Astrocyte (in vitro differentiated cells and primary cell): ENCODE results near the gene CAPZA2. TPM values are rescaled to one million over a fixed set of nuclear protein-coding genes. Genes with fewer than 3 reads are reported as not detected.

Experiments used
- DNase-seq: peaks from one replicate; pipeline ENCODE4 v3.0.0-alpha.2; 2010; ENCODE audit warnings: low read depth
- FAIRE-seq: peaks from 2 replicates; lab custom pipeline; 2011; peaks lifted over from hg19 to GRCh38; lab: Jason Lieb, UNC
- H2AFZ ChIP-seq: 2 replicates; pipeline ENCODE4 v1.6.0; 2012; ENCODE audit warnings: low read depth, low read length, inconsistent platforms
- H3K27ac ChIP-seq: 2 replicates; pipeline ENCODE4 v1.5.1; 2011; ENCODE audit warnings: low read depth, low read length, inconsistent platforms
- H3K27me3 ChIP-seq: 2 replicates; pipeline ENCODE4 v1.6.0; 2011; ENCODE audit warnings: low read length, inconsistent platforms; ENCODE audit not compliant: insufficient read depth
- H3K36me3 ChIP-seq: 2 replicates; pipeline ENCODE4 v1.5.1; 2011; ENCODE audit warnings: low read length, inconsistent platforms; ENCODE audit not compliant: insufficient read depth
- H3K4me1 ChIP-seq: 2 replicates; pipeline ENCODE4 v1.5.1; 2011; ENCODE audit warnings: low read length, inconsistent platforms; ENCODE audit not compliant: insufficient read depth
- H3K4me2 ChIP-seq: 2 replicates; pipeline ENCODE4 v1.6.0; 2012; ENCODE audit warnings: low read length, inconsistent platforms
- H3K4me3 ChIP-seq: 2 replicates; pipeline ENCODE4 v1.5.1; 2011; ENCODE audit warnings: low read depth, mild to moderate bottlenecking, low read length, inconsistent platforms; ENCODE audit not compliant: insufficient read depth
- H3K79me2 ChIP-seq: 2 replicates; pipeline ENCODE4 v1.6.0; 2012; ENCODE audit warnings: mild to moderate bottlenecking, low read length, inconsistent platforms; ENCODE audit not compliant: insufficient read depth
- H3K9ac ChIP-seq: 2 replicates; pipeline ENCODE4 v1.6.0; 2012; ENCODE audit warnings: mild to moderate bottlenecking, low read length, inconsistent platforms
- H3K9me3 ChIP-seq: 2 replicates; pipeline ENCODE4 v1.5.1; 2012; ENCODE audit warnings: low read depth, mild to moderate bottlenecking, low read length, inconsistent platforms; ENCODE audit not compliant: insufficient read depth
- H4K20me1 ChIP-seq: 2 replicates; pipeline ENCODE4 v1.6.0; 2012; ENCODE audit warnings: low read length, inconsistent platforms; ENCODE audit not compliant: insufficient read depth
- H3K27ac Mint-ChIP-seq: one replicate; pipeline ENCODE4 v1.8.0; 2021; ENCODE audit warnings: mild to moderate bottlenecking, mixed read lengths; ENCODE audit not compliant: unreplicated experiment
- H3K27me3 Mint-ChIP-seq: one replicate; pipeline ENCODE4 v1.8.0; 2021; ENCODE audit warnings: low read depth, mixed read lengths; ENCODE audit not compliant: unreplicated experiment
- H3K36me3 Mint-ChIP-seq: one replicate; pipeline ENCODE4 v1.8.0; 2021; ENCODE audit warnings: low read depth, mixed read lengths; ENCODE audit not compliant: unreplicated experiment
- H3K4me1 Mint-ChIP-seq: one replicate; pipeline ENCODE4 v1.8.0; 2021; ENCODE audit warnings: low read depth, mixed read lengths; ENCODE audit not compliant: unreplicated experiment
- H3K4me3 Mint-ChIP-seq: one replicate; pipeline ENCODE4 v1.8.0; 2021; ENCODE audit warnings: mild to moderate bottlenecking, moderate library complexity, mixed read lengths; ENCODE audit not compliant: unreplicated experiment
- H3K9me3 Mint-ChIP-seq: one replicate; pipeline ENCODE4 v1.8.0; 2021; ENCODE audit warnings: mild to moderate bottlenecking, mixed read lengths; ENCODE audit not compliant: unreplicated experiment
- CTCF ChIP-seq: IDR thresholded peaks from 2 replicates; pipeline ENCODE4 v1.5.1; 2011; ENCODE audit warnings: low read depth, mild to moderate bottlenecking, inconsistent platforms, low read length, moderate library complexity; ENCODE audit not compliant: insufficient read depth
- EZH2 ChIP-seq: IDR thresholded peaks from 2 replicates; pipeline ENCODE4 v1.6.1; 2012; ENCODE audit warnings: mild to moderate bottlenecking, low read length, inconsistent platforms; ENCODE audit not compliant: insufficient read depth
- total RNA-seq: library from RNA; stranded (reverse); gene quantifications from 2 replicates; pipeline ENCODE4 v1.2.1, GENCODE V29; 2021

CAPZA2 gene
- total RNA-seq, 1 donor from 2014 or later: 261 TPM

- Histone ChIP-seq H3K9ac (no peak overlapping the region), H4K20me1 (no peaks in the 10 kb centered on the region), H2AFZ (no peak overlapping the region), H3K27me3 (no peaks in the 10 kb centered on the region), H3K79me2 (no peaks in the 10 kb centered on the region), H3K9me3 (no peaks in the 10 kb centered on the region), H3K4me2 (no peak overlapping the region), H3K4me1 (no peaks in the 10 kb centered on the region), H3K4me3 (no peak overlapping the region), H3K27ac (no peak overlapping the region), H3K36me3 (no peaks in the 10 kb centered on the region)
- TF ChIP-seq EZH2 (no peak), CTCF (no peak)
- Mint-ChIP-seq H3K27me3 (peaks cover 3% of the 10 kb centered on the region), H3K9me3 (peaks cover under 1% of the 10 kb centered on the region), H3K4me3 (no peak overlapping the region), H3K36me3 (no peaks in the 10 kb centered on the region), H3K4me1 (no peaks in the 10 kb centered on the region), H3K27ac (no peak overlapping the region)
- DNase-seq (no peak), FAIRE-seq (no peak)
Measured at GRCh38 chr7:116829493-116829892, 32.9 kb upstream of the CAPZA2 start.

GRCh38 chr7:116832692-116833091 lies 29.7 kb upstream of the CAPZA2 start:
- Histone ChIP-seq H3K4me2 (no peak overlapping the region), H3K27me3 (no peaks in the 10 kb centered on the region), H3K36me3 (no peaks in the 10 kb centered on the region), H3K79me2 (no peaks in the 10 kb centered on the region), H3K27ac (no peak overlapping the region), H3K4me1 (no peaks in the 10 kb centered on the region), H3K9ac (no peak overlapping the region), H2AFZ (no peak overlapping the region), H3K9me3 (no peaks in the 10 kb centered on the region), H4K20me1 (no peaks in the 10 kb centered on the region), H3K4me3 (no peak overlapping the region)
- H3K4me1 Mint-ChIP-seq: no peaks in the 10 kb centered on the region
- no peak overlapping the region for H3K27ac Mint-ChIP-seq
- no peak for FAIRE-seq
- no peak overlapping the region for H3K4me3 Mint-ChIP-seq
- no peaks in the 10 kb centered on the region for H3K9me3 Mint-ChIP-seq
- H3K36me3 Mint-ChIP-seq: no peaks in the 10 kb centered on the region
- TF ChIP-seq CTCF: no peak
- H3K27me3 Mint-ChIP-seq: peaks cover 3% of the 10 kb centered on the region
- no peak for DNase-seq

- Histone ChIP-seq H2AFZ (no peak overlapping the region), H3K4me1 (no peaks in the 10 kb centered on the region), H3K79me2 (no peaks in the 10 kb centered on the region), H3K4me2 (no peak overlapping the region), H3K9ac (no peak overlapping the region), H3K27ac (no peak overlapping the region), H3K4me3 (no peak overlapping the region), H3K27me3 (no peaks in the 10 kb centered on the region), H3K9me3 (no peaks in the 10 kb centered on the region), H4K20me1 (no peaks in the 10 kb centered on the region), H3K36me3 (no peaks in the 10 kb centered on the region)
- no peak overlapping the region for H3K27ac Mint-ChIP-seq
- H3K9me3 Mint-ChIP-seq: peaks cover 2% of the 10 kb centered on the region
- TF ChIP-seq CTCF (no peak), EZH2 (no peak)
- no peaks in the 10 kb centered on the region for H3K36me3 Mint-ChIP-seq
- H3K4me3 Mint-ChIP-seq: no peak overlapping the region
- peaks cover 3% of the 10 kb centered on the region for H3K27me3 Mint-ChIP-seq
- peak; percentile 48 for DNase-seq
- FAIRE-seq: peak; percentile 45
- no peaks in the 10 kb centered on the region for H3K4me1 Mint-ChIP-seq
Measured at GRCh38 chr7:116834815-116835504, 27.4 kb upstream of the CAPZA2 start.
